Measurements from ENCODE around the gene CAMSAP1.

DNA sequence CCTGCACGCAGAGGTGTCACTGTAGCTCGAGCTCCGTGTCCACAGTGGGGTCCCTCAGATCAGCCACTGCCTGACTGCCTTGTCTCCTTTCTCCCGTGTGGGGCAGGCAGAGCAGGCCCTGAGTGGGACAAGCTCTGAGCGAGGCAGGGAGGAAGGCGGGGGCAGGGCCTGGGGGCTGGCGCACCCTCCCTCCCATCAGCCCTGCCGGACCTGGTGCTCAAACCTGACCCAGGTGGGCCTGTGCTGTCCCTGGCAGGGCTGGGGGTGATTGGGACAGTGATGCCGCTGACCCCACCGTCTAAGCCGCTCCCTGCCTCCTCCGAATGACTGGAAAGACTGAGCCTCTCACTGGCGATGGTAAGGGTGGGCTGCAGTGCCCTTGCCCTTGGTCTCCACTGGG is 144.4 kb downstream of the CAMSAP1 start:
- no peak for TF ChIP-seq IKZF1 (conservative IDR thresholded peaks at IDR 0.05)
- no peak for TF ChIP-seq EZH2 (IDR thresholded peaks at IDR 0.05; ENCODE audit: borderline replicate concordance, control insufficient read depth, low read depth, low read length)
- TF ChIP-seq CHD2 (IDR thresholded peaks at IDR 0.05; ENCODE audit: borderline replicate concordance, low read depth, low read length), result no peak
